GM21390 (cell line): ENCODE measurements around the gene CD6.

Source experiments
- ATAC-seq: cut with Tn5 transposase; IDR thresholded peaks from one replicate; pipeline ENCODE4 v1.9.1; 2021; ENCODE audit not compliant: unreplicated experiment

Gene CD6

DNA sequence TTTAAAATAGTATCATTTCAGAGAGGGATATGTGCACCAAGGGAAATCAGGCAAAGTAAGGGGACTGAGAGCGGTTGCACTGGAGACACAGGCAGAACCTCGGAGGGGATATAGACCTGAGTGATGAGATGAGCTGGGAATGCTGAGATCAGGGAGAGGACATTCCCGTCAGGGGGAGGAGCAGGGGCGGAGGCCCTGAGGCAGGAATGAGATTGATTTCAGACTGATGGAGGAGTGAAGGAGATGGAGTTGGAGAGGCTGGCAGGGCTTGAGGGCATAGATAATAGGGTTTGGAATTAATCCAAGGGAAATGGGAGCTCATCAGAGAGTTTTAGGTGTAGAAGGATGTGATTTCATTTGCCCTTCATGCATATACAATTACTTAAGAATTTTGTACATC lies 13.2 kb downstream of the CD6 start:
- ATAC-seq = no peak

GRCh38 chr11:60985501-60985900 lies 14.0 kb downstream of the CD6 start:
- no peak for ATAC-seq

GRCh38 chr11:60985991-60986915 lies 14.8 kb downstream of the CD6 start:
- no peak for ATAC-seq

DNA sequence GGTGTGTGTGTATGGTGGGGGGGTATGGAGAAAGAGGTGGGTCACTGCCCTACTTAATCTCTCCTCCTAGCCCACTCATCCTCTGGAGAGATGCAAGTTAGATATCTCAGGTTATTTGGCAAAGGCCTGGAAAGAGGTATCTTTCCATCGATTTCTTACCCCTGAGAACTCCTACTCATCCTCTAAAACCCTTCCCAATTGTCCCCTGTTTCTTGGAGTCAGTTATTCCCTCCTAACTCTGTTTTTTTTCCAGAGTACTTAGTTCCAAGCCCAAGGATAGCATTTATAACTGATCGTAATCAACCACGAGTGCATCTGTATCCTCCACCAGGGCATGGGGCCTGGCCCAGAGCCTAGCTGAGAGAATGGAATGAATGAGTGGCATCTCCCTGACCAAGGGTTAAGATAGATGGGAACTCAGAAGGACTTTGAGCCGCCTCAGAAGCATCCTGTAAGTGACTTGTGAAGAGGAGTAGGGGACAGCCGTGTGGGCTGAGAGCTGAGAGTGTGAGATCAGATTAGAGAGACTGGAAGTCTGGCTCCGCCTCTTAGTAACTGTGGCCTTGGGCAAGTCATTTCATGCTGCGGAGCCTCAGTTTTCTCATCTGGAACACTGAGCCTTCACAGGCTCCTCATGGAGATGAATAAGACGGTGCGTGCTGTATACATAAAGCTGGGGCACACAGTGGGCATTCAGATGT lies 16.2 kb downstream of the CD6 start:
- ATAC-seq = no peak

- ATAC-seq = no peak
Measured at GRCh38 chr11:60988658-60989057, 17.2 kb downstream of the CD6 start.

GRCh38 chr11:60989093-60989650 lies 17.7 kb downstream of the CD6 start:
- no peak for ATAC-seq

- ATAC-seq = no peak
Measured at GRCh38 chr11:60991457-60991856, 20.0 kb downstream of the CD6 start.

GRCh38 chr11:60992842-60993409 lies 21.4 kb downstream of the CD6 start:
- ATAC-seq = no peak

GRCh38 chr11:60993615-60994014 lies 22.1 kb downstream of the CD6 start:
- no peak for ATAC-seq

GRCh38 chr11:60994541-60995080 lies 23.1 kb downstream of the CD6 start:
- ATAC-seq = no peak

DNA sequence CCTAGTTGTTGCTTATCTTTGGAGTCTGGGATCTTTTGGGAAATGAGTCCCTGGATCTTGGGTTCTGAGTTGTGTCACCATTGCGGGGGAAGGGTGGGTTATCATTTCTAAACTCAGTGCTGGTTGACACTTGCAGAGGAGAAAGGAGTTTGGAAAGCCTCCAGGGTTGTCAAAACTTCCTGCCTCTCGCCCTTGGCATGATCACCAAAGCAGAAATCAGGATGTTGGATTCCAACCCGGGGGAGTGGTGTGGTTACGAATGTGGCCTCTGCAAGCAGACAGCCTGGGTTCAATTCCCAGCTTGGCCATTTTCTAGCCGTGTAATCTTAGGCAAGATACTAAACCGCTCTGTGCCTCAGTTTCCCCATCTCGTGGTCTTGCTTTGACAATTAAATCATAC lies 24.3 kb downstream of the CD6 start:
- no peak for ATAC-seq

GRCh38 chr11:60996381-60997138 lies 25.1 kb downstream of the CD6 start:
- no peak for ATAC-seq

DNA sequence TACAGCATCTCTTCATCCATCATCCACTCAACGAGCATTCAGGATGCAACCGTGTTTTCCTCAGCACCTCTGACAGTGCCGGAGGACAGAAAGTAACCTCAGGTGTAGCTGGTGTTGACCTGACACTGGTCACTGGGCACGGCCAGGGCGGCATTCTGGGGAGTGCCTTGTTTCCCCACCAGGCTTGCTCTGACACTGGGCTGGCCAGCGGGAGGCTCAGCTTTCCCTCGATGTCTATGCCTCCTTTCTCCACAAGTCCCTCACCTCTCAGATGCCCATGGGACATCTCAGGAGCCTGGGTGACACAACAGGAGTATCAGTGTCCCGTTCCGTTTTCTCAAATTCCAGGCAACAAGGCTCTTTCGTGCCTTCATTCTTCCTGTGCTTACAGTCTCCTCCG lies 28.9 kb downstream of the CD6 start:
- ATAC-seq = no peak

DNA sequence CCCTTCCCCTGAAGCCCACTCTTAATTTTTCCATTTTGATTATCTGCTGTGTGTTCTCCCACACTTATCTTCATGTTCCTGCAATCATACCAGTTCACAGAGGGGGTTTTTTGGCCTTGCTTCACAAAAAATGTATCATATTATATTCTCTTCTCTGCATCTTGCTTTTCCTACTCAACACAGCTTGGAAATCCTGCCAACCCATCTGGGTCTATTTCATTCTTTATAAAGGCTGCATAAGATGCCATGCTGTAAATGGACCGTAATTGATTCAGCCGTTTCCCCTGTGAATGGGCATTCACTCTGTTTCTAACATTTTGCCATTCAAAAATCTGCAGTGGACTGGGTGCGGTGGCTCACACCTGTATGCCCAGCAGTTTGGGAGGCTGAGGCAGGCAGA lies 30.5 kb downstream of the CD6 start:
- ATAC-seq = no peak

DNA sequence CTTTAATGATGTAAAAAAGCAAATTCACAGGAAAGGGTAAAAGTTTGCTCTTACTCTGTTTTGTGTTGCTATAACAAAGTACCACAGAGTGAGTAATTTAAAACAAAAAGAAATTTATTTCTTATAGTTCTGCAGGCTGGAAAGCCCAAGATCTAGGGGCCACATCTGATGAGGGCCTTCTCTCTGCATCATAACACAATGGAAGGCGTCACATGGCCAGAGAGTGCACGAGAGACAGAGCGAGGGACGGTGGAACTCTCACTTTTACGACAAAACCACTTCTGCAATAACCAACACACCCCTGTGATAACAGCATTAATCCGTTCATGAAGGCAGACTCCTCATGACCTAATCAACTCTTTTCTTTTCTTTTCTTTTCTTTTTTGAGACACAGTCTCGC lies 31.1 kb downstream of the CD6 start:
- ATAC-seq = no peak

DNA sequence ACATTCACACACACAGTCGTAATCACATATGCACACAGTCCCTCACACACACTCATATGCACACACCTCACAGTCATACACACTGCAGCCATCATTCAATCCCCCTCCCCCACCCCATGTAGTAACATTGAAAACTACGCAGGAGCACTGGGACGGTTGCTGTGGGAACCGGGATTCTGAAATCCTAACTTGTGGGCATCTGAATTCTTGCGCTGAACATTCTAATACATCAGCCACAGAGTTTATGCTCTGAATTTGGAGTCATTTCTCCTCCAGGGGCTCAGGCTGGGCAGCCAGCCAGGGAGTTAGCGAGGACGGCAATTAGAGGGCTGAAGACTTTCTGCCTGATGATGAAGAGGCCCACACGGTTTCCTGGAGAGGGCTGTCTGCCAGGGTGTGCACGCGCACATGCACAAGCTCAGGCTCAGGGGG lies 32.7 kb downstream of the CD6 start:
- no peak for ATAC-seq

DNA sequence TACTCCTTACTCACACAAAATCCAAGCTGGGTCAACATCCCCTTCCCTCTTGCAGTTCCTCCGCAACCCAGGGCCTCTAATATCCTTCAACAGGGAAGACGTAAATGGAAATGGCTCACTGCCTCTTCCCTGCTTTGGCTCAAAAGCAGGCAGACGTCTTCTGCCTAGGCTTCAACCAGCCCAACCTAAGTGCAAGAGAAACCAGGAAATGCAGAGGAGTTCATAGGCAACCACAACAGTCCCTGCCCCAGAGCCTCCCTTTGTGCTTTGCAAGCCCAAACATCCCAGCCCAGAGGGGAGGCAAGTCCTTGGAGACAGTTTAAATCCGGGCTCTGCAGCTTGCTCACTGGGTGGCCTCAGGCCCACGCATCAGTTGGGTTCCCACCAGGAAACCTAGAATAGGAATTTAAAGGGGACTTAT lies 33.3 kb downstream of the CD6 start:
- no peak for ATAC-seq

- no peak for ATAC-seq
Measured at GRCh38 chr11:61007383-61007955, 36.0 kb downstream of the CD6 start.

DNA sequence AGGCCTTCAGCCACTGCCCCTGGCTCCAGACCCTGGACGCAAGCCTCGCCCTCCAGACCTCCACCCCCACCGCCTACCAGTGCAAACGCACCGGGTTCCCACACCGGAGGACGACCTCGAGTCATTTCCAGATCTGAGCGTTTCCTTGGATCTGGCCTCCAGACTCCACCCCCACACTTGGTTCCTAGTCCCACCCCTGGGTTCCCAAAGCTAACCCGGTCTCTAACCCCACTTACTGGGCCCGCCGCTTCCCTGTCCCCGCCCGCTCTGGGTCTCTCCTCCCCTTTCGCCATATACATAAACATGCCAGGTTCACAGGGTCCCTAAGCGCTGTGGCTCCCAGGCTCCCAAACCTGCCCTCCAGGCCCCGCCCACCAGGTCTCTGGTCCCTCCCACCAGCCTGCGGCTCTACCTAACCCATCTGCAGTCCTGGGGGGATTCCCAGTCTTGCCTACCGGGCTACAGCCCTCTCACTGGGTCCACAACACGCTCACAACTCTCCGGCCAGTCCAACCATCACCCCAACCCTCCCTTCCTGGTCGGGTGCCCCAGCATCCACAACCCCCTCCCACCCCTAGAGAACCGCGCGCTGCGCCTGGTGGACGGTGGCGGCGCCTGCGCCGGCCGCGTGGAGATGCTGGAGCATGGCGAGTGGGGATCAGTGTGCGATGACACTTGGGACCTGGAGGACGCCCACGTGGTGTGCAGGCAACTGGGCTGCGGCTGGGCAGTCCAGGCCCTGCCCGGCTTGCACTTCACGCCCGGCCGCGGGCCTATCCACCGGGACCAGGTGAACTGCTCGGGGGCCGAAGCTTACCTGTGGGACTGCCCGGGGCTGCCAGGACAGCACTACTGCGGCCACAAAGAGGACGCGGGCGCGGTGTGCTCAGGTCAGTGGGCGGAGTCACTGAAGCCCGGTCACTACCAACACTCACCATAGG lies 36.7 kb downstream of the CD6 start:
- ATAC-seq = no peak
